Measurements from ENCODE around the gene ITGA11. TPM values are rescaled to one million over a fixed set of nuclear protein-coding genes. Genes with fewer than 3 reads are reported as not detected.

ITGA11 gene
- total and polyA plus RNA-seq, 9 donors, result 1.2 to 34.5 (median 4.4) TPM

- no peak for DNase-seq
- Histone ChIP-seq H3K27ac (no peak overlapping the region), H3K9me3 (no peaks in the 10 kb centered on the region), H3K27me3 (no peaks in the 10 kb centered on the region), H3K4me1 (ENCODE audit: insufficient read depth) (peaks cover 3% of the 10 kb centered on the region), H3K4me3 (no peak overlapping the region), H3K36me3 (no peaks in the 10 kb centered on the region)
- intact Hi-C loops (cut with DNase I), result no loop called here
- no peak for TF ChIP-seq EP300 (IDR thresholded peaks at IDR 0.05)
- TF ChIP-seq CTCF (IDR thresholded peaks at IDR 0.05), result no peak
- no peak for TF ChIP-seq POLR2A (IDR thresholded peaks at IDR 0.05)
Observed at GRCh38 chr15:68292157-68292781, 139.7 kb downstream of the ITGA11 start.

- Histone ChIP-seq H3K4me1 (ENCODE audit: insufficient read depth) (peaks cover 5% of the 10 kb centered on the region), H3K9me3 (no peaks in the 10 kb centered on the region), H3K4me3 (no peak overlapping the region), H3K27ac (no peak overlapping the region), H3K36me3 (no peaks in the 10 kb centered on the region), H3K27me3 (no peaks in the 10 kb centered on the region)
- TF ChIP-seq POLR2A (IDR thresholded peaks at IDR 0.05), result no peak
- TF ChIP-seq EP300 (IDR thresholded peaks at IDR 0.05), result no peak
- no peak for TF ChIP-seq CTCF (IDR thresholded peaks at IDR 0.05)
- intact Hi-C loops (cut with DNase I), result no loop called here
- 85 to 90% (median 90%) methylated on average over 8 of the region's 8 CpGs for WGBS, 3 donors
- DNase-seq, result no peak
Observed at GRCh38 chr15:68290715-68291114, 141.2 kb downstream of the ITGA11 start.

GRCh38 chr15:68289621-68290352, 142.2 kb downstream of the ITGA11 start:
- no peak overlapping the region for H3K4me3 ChIP-seq
- H3K36me3 ChIP-seq, result no peaks in the 10 kb centered on the region
- no peaks in the 10 kb centered on the region for H3K9me3 ChIP-seq
- no peaks in the 10 kb centered on the region for H3K27me3 ChIP-seq
- peaks cover 5% of the 10 kb centered on the region for H3K4me1 ChIP-seq (ENCODE audit: insufficient read depth)
- TF ChIP-seq CTCF (IDR thresholded peaks at IDR 0.05) (no peak), POLR2A (IDR thresholded peaks at IDR 0.05) (no peak), EP300 (IDR thresholded peaks at IDR 0.05) (no peak)
- intact Hi-C loops (cut with DNase I), result no loop called here
- DNase-seq, result no peak
- H3K27ac ChIP-seq, result no peak overlapping the region
- 91 to 95% (median 92%) methylated on average over 14 of the region's 14 CpGs for WGBS, 3 donors

- WGBS, 3 donors, result 82 to 86% (median 83%) methylated on average over 2 of the region's 2 CpGs
- DNase-seq, result no peak
- no peak for TF ChIP-seq EP300 (IDR thresholded peaks at IDR 0.05)
- no peak for TF ChIP-seq CTCF (IDR thresholded peaks at IDR 0.05)
- TF ChIP-seq POLR2A (IDR thresholded peaks at IDR 0.05), result no peak
- H3K4me1 ChIP-seq (ENCODE audit: insufficient read depth), result peaks cover 5% of the 10 kb centered on the region
- intact Hi-C loops (cut with DNase I), result no loop called here
- no peaks in the 10 kb centered on the region for H3K27me3 ChIP-seq
- no peak overlapping the region for H3K4me3 ChIP-seq
- H3K36me3 ChIP-seq, result no peaks in the 10 kb centered on the region
- H3K9me3 ChIP-seq, result no peaks in the 10 kb centered on the region
- H3K27ac ChIP-seq, result no peak overlapping the region
Observed at GRCh38 chr15:68289057-68289456, 142.9 kb downstream of the ITGA11 start.

All from ovary (tissue), 9 donors.